Keratinocyte (primary cell): ENCODE results near the gene CCDC174. TPM values are rescaled to one million over a fixed set of nuclear protein-coding genes. Genes with fewer than 3 reads are reported as not detected.

Experiments
- DNase-seq: peaks from one replicate; pipeline ENCODE4 v3.0.0-alpha.2; 2011; ENCODE audit warnings: low read depth, missing footprints, low spot score
- FAIRE-seq: peaks from 2 replicates; lab custom pipeline; 2011; peaks lifted over from hg19 to GRCh38; lab: Jason Lieb, UNC
- H2AFZ ChIP-seq: 2 replicates; pipeline ENCODE4 v1.6.0; 2012; ENCODE audit warnings: low read length, control low read depth, inconsistent platforms; ENCODE audit not compliant: control insufficient read depth
- H3K27ac ChIP-seq: 2 replicates; pipeline ENCODE4 v1.5.1; 2011; ENCODE audit warnings: low read length; ENCODE audit not compliant: control insufficient read depth, insufficient read depth
- H3K27me3 ChIP-seq: 3 replicates; pipeline ENCODE4 v1.6.0; 2011; ENCODE audit warnings: low read length; ENCODE audit not compliant: control insufficient read depth, insufficient read depth; ENCODE audit errors: extremely low read depth
- H3K36me3 ChIP-seq, 2 experiments: 2 replicates in 1 of 2; 3 replicates in 1 of 2; pipeline ENCODE4 v1.5.1; 2011; ENCODE audit warnings: low read length in 2 of 2, mild to moderate bottlenecking in 1 of 2; ENCODE audit not compliant: control insufficient read depth in 2 of 2, insufficient read depth in 2 of 2; ENCODE audit errors: extremely low read depth in 1 of 2
- H3K4me1 ChIP-seq: 3 replicates; pipeline ENCODE4 v1.5.1; 2011; ENCODE audit warnings: low read length; ENCODE audit not compliant: control insufficient read depth, insufficient read depth; ENCODE audit errors: extremely low read depth
- H3K4me2 ChIP-seq: 3 replicates; pipeline ENCODE4 v1.6.0; 2011; ENCODE audit warnings: low read depth, low read length; ENCODE audit not compliant: control insufficient read depth, insufficient read depth; ENCODE audit errors: extremely low read depth
- H3K4me3 ChIP-seq, 3 experiments: fragments of 200-600 bp in 1 of 3; sonication (generic) in 1 of 3; 2 replicates in 2 of 3; 3 replicates in 1 of 3; pipeline ENCODE4 v1.5.1; 2011 to 2016; ENCODE audit warnings: low read length in 3 of 3, mild to moderate bottlenecking in 3 of 3, control low read depth in 2 of 3, inconsistent platforms in 1 of 3, low read depth in 1 of 3, mixed read lengths in 1 of 3, mixed run types in 1 of 3, moderate library complexity in 1 of 3; ENCODE audit not compliant: control insufficient read depth in 2 of 3, insufficient read depth in 2 of 3; ENCODE audit errors: extremely low read depth in 1 of 3
- H3K79me2 ChIP-seq: 2 replicates; pipeline ENCODE4 v1.6.0; 2012; ENCODE audit warnings: low read length; ENCODE audit not compliant: control insufficient read depth, insufficient read depth
- H3K9ac ChIP-seq: 3 replicates; pipeline ENCODE4 v1.6.0; 2011; ENCODE audit warnings: low read length; ENCODE audit not compliant: control insufficient read depth, insufficient read depth; ENCODE audit errors: extremely low read depth
- H3K9me1 ChIP-seq: 3 replicates; pipeline ENCODE4 v1.6.0; 2011; ENCODE audit warnings: low read length; ENCODE audit not compliant: control insufficient read depth, insufficient read depth; ENCODE audit errors: extremely low read depth
- H3K9me3 ChIP-seq: 2 replicates; pipeline ENCODE4 v1.5.1; 2012; ENCODE audit warnings: low read depth, low read length; ENCODE audit not compliant: control insufficient read depth
- H4K20me1 ChIP-seq: 3 replicates; pipeline ENCODE4 v1.6.0; 2011; ENCODE audit warnings: low read length; ENCODE audit not compliant: control insufficient read depth, insufficient read depth; ENCODE audit errors: extremely low read depth
- EZH2 ChIP-seq: IDR thresholded peaks from one replicate; pipeline ENCODE4 v1.6.1; 2012; ENCODE audit warnings: inconsistent platforms, mild to moderate bottlenecking, low read length, moderate library complexity
- dilution Hi-C: fragments of 300-500 bp; cut with MboI; formaldehyde crosslinking; loops from one replicate; pipeline ENCODE4 v1.7.0; 2020; ENCODE audit warnings: low sequenced_read_pairs; ENCODE audit not compliant: extremely low pct_ligation_motif_present
- polyA plus RNA-seq, 5 experiments: library from polyadenylated mRNA; depleted of rRNA in 3 of 5; stranded (reverse) in 3 of 5; stranded (forward) in 1 of 5; unstranded in 1 of 5; fragments of >200 nt; gene quantifications; 1 replicate in 1 of 5; 2 replicates in 3 of 5; 3 replicates in 1 of 5; pipeline versions ENCODE4 v1.2.1 to v1.2.3, GENCODE V29; 2011 to 2012; ENCODE audit warnings: missing spikeins in 2 of 5, low read depth in 1 of 5, low replicate concordance in 1 of 5
- TF ChIP-seq, protein P1 (sequence below), 3 experiments: IDR thresholded peaks in 1 of 3; conservative IDR thresholded peaks in 1 of 3; optimal IDR thresholded peaks in 1 of 3; 2 replicates in 2 of 3; 3 replicates in 1 of 3; pipeline versions ENCODE3 to v1.5.1; 2011; ENCODE audit warnings: low read length in 3 of 3, mild to moderate bottlenecking in 3 of 3, moderate library complexity in 2 of 3, control low read depth in 1 of 3, inconsistent platforms in 1 of 3; ENCODE audit not compliant: insufficient read depth in 2 of 3; ENCODE audit errors: extremely low read depth in 1 of 3

CCDC174 gene
- polyA plus RNA-seq, 1 donor (not counting 4 experiments of a cell fraction or from before 2014, with no cell fraction given) = 6.2 TPM

DNA sequence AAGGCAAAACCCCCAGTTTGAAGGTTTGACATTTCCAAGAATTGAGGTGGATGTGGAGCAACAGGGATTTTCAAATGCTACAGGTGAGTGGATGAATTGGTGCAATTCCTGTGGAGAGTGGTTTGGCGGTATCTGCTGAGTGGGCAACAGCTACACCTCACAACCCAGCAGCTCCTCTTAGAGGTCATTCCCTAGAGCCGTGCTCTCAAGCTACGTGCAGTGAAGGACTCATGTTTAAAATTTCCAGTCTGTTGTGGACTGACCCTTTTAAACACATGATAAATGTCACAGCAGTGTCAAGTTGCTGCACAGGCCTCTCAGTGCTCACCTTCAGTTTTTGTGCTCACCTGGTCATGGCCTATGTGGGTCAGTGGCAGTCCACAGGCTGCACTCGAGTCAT, 32.9 kb downstream of the CCDC174 start:
- dilution Hi-C loops = no loop called here

GRCh38 chr3:14685179-14685578, 33.6 kb downstream of the CCDC174 start:
- no peak for DNase-seq
- no peak overlapping the region for H3K27ac ChIP-seq
- dilution Hi-C loops = no loop called here
- no peaks in the 10 kb centered on the region for H3K36me3 ChIP-seq
- no peaks in the 10 kb centered on the region for H3K79me2 ChIP-seq
- FAIRE-seq = no peak
- H3K9me3 ChIP-seq = no peaks in the 10 kb centered on the region
- no peak overlapping the region for H3K4me3 ChIP-seq
- no peaks in the 10 kb centered on the region for H3K4me1 ChIP-seq
- H3K9ac ChIP-seq = no peak overlapping the region
- no peak overlapping the region for H3K4me2 ChIP-seq
- H2AFZ ChIP-seq = no peak overlapping the region
- no peaks in the 10 kb centered on the region for H4K20me1 ChIP-seq
- peaks cover 2% of the 10 kb centered on the region for H3K27me3 ChIP-seq
- TF ChIP-seq, protein P1, sequence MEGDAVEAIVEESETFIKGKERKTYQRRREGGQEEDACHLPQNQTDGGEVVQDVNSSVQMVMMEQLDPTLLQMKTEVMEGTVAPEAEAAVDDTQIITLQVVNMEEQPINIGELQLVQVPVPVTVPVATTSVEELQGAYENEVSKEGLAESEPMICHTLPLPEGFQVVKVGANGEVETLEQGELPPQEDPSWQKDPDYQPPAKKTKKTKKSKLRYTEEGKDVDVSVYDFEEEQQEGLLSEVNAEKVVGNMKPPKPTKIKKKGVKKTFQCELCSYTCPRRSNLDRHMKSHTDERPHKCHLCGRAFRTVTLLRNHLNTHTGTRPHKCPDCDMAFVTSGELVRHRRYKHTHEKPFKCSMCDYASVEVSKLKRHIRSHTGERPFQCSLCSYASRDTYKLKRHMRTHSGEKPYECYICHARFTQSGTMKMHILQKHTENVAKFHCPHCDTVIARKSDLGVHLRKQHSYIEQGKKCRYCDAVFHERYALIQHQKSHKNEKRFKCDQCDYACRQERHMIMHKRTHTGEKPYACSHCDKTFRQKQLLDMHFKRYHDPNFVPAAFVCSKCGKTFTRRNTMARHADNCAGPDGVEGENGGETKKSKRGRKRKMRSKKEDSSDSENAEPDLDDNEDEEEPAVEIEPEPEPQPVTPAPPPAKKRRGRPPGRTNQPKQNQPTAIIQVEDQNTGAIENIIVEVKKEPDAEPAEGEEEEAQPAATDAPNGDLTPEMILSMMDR (optimal IDR thresholded peaks at IDR 0.05 in 1 of 3, IDR thresholded peaks at IDR 0.05 in 1 of 3, conservative IDR thresholded peaks at IDR 0.05 in 1 of 3; ENCODE audit: extremely low read depth in 1 of 3, insufficient read depth in 2 of 3, low read length in 3 of 3) = no peak
- TF ChIP-seq EZH2 = no peak
- no peaks in the 10 kb centered on the region for H3K9me1 ChIP-seq

More for the DNA sequence above, 32.9 kb downstream of the CCDC174 start:
- TF ChIP-seq EZH2 = no peak
- TF ChIP-seq, protein P1 (optimal IDR thresholded peaks at IDR 0.05 in 1 of 3, IDR thresholded peaks at IDR 0.05 in 1 of 3, conservative IDR thresholded peaks at IDR 0.05 in 1 of 3; ENCODE audit: extremely low read depth in 1 of 3, insufficient read depth in 2 of 3, low read length in 3 of 3) = no peak
- H4K20me1 ChIP-seq = no peaks in the 10 kb centered on the region
- DNase-seq = no peak
- no peak overlapping the region for H3K27ac ChIP-seq
- no peaks in the 10 kb centered on the region for H3K79me2 ChIP-seq
- no peaks in the 10 kb centered on the region for H3K4me1 ChIP-seq
- H3K27me3 ChIP-seq = peaks cover under 1% of the 10 kb centered on the region
- H3K9me3 ChIP-seq = peaks cover 2% of the 10 kb centered on the region
- FAIRE-seq = no peak
- H3K9me1 ChIP-seq = no peaks in the 10 kb centered on the region
- no peak overlapping the region for H3K4me2 ChIP-seq
- no peak overlapping the region for H3K9ac ChIP-seq
- H3K36me3 ChIP-seq = no peaks in the 10 kb centered on the region
- no peak overlapping the region for H3K4me3 ChIP-seq
- H2AFZ ChIP-seq = no peak overlapping the region
